GM19351 (cell line): ENCODE results near the gene SLC41A1.

Experiments used
- ATAC-seq: cut with Tn5 transposase; IDR thresholded peaks from one replicate; pipeline ENCODE4 v1.9.1; 2021; ENCODE audit warnings: mild to moderate bottlenecking, moderate library complexity; ENCODE audit not compliant: unreplicated experiment

Gene SLC41A1

GRCh38 chr1:205792481-205792881 is 20.5 kb downstream of the SLC41A1 start:
- peak; percentile 61 for ATAC-seq

DNA sequence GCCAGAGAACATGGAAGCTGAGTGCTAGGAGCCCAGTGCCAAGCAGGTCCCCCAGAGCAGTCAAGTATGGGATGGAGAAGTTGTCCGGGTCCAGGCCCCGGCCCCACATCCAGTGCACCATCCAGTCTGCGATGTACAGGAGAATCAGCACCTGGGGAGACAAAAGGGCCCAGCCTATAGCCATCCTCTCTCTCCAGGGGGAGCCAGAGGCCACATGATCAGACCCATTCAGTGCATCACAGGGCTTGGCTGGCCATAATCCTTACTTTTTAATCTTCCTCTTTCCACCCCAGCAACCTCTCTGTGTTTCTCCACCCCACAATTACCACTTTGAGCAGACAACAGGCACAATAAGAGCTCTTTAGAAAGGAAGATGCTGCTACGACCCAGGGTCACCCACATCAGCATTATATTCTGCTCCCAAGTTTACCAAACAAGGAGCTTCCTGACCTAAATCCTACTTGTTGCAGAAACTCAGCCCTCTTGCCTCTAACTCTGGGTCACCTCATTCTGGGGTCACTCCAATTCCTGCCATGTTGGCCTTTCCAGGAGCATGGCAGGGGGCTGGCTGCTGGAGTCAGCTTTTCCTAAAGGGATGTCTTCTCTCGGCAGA is 21.3 kb downstream of the SLC41A1 start:
- ATAC-seq = peak; percentile 64

DNA sequence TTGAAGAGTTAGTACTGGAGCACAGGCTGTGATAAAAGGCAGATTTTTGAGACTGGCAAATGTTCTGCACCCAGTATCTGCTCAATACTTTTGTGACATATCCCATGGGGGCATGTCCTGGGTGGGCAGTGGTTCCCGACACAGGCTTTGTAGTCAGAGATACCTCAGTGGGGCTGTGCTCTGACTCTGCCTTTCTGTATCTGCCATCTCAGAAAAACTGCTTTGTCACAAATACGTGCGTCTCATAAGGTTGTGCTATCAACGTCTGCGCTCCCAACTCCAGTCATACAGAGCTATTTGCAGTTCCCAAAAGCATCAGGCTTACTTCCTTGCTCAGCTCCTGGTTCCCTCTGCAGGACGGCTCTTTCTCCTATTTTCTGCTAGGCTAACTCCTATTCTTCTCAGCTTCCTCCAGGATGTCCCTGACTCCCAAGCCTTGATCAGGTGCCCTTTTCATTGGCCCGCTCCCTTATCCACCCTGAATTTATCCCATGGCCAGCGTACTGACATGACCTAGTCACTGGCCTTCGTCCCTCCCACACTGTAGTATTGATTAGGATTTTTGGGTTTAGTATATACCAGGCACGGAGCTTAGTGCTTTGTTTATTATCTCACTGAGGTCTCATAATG is 25.6 kb downstream of the SLC41A1 start:
- no peak for ATAC-seq

DNA sequence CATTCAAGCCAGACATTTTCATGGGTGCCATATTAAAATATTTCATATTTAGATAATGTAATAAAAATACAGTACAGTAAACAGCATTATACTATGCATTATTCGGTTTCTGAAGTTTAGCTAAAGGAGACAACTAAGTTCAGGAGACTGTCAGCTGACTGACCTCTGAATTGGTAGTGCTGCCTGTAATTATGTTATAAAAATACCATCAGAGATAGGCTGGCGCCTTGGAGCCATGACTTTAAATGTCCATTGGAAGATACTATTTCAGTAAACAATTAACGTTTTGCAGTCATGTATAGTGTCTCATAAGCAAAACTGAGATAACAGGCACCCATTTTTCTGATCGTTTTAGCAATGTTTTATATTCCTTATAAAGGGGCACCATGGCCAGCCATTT is 26.4 kb downstream of the SLC41A1 start:
- no peak for ATAC-seq

DNA sequence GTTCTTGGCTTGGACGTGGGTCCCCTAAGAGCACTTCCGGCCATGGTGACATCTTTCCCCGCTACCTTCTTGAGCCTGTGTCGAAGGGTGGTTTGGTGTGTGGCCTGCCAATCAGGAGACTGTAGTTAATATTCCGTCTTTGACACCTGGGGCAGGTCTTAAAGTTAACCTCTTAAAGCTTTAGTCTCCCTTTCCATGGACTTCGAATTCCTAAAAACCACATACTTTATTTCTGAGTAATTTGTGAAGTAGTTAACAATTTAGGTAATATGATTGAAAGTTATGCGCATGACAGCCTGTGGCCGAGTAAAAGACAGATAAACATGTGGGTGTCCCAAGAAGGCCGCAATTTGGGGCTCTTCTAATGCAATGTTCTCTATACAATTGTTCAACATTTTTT is 27.6 kb downstream of the SLC41A1 start:
- no peak for ATAC-seq

- no peak for ATAC-seq
Measured at GRCh38 chr1:205783904-205784303, 29.1 kb downstream of the SLC41A1 start.

GRCh38 chr1:205783433-205783795 is 29.6 kb downstream of the SLC41A1 start:
- ATAC-seq = no peak

DNA sequence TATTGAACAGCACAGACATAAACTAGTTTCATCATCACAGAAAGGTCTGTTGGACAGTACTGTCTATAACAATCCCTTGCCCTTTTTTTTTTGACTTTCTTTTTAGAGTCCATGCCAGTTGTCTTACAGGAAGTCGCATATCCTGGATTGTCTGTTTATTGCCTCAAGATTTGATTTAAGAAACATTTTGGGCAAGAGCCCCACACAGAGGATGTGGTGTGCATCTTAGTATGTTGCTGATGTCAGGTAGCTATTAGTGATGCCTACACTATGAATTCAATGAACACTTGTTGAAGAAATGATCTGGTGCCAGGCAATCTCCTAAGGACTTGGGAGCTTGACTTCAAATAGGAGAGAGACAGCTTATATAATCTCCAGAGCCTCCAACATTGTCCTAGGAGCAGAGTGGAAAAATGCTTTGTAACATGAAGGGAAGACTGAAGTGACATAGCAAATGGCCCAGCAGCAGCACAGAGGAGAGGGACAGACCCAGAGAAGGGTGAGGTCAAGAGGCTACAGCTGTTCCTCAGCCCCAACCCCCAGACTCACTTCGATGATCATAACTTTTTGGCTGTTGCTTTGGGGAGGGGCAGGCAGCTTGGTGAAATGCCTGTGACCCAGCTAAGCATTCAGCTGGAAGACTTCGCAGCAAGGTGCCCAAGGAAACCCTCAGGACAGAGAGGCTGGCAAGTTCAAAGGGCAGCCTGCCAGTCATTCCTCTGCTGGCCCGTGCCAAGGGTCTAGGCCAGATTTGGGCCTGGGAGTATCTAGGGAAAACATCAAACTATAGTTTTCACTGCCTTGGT is 30.2 kb downstream of the SLC41A1 start:
- no peak for ATAC-seq

DNA sequence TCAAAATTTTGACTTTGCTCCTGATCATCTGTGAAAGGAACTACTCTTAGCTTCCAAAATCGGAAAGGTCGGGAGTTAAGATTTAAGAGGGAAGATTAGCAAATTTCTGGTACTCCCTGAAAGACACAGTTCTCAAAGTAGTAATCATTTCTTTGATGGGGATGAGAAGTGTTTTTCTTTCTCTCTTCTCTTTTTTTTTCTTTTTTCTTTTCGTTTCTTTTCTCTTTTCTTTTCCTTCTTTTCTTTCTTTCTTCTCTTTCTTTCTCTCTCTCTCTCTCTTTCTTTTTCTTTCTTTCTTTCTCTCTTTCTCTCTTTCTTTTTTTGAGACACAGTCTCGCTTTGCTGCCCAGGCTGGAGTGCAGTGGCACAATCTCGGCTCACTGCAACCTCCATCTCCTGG is 32.7 kb downstream of the SLC41A1 start:
- ATAC-seq = no peak

DNA sequence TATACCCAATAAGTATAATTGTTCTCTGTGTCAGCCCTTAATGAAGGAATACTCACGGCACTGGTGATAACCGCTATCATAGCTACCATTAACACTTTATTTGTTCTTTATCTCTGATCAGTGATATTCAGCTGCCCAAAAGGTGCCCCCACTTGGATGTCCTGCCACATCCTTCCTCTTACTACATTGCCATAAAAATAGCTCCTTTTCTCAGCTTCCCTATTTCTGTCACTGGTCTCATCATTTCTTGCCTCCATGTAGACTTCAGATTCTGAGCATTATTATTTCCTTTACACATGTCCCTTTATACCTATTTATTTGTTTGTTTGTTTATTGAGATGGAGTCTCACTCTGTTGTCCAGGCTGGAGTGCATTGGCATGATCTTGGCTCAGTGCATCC is 35.0 kb downstream of the SLC41A1 start:
- no peak for ATAC-seq

- no peak for ATAC-seq
Measured at GRCh38 chr1:205775717-205776056, 37.3 kb downstream of the SLC41A1 start.

GRCh38 chr1:205775015-205775716 is 37.8 kb downstream of the SLC41A1 start, which contains the start of gene RAB29:
Gene RAB29, minus strand, starts transcription at chr1:205775482. Its CDS starts 526 bp downstream, at chr1:205774956.
- ATAC-seq = peak; percentile 74

DNA sequence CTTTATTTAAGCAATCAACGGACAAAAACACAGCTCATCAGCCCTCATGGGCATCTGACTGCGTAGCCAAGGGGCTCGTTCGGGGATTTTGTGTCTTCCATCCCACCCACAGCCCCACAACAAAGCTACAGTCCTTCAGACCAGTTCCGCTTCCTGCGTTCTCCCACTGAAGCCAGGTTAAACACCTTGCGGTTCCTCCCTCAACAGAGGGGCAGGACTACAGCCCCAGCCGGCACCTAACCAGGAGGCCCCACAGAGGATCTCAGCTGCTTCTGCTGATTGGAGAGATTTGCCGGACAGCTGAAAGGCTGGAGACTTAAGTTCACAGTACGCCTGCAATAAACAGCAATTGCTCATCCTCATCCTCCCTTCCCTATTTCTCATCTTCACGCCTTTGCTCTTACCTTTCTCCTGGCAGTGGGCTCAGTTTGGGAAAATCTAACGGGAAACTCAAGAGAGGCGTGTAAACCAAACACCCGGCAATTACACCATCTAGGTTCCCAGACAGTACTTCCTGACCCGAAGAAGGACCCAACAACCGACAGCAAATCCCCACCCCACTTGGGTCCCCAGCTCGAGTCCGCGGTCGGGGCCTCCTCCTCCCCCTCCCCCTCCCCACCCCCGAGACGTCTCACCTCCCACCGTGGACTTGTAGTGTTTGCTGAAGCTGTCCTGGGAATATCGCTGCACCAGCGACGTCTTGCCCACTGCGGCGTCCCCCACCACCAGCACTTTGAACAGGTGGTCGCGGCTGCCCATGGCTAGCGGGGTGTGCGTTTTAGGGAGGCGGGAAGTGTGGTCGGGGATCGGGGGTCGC is 38.6 kb downstream of the SLC41A1 start:
- peak; percentile 9 for ATAC-seq

GRCh38 chr1:205772607-205773032 is 40.4 kb downstream of the SLC41A1 start:
- no peak for ATAC-seq

GRCh38 chr1:205770618-205771017 is 42.4 kb downstream of the SLC41A1 start:
- ATAC-seq = no peak

GRCh38 chr1:205769641-205770365 is 43.2 kb downstream of the SLC41A1 start:
- no peak for ATAC-seq

DNA sequence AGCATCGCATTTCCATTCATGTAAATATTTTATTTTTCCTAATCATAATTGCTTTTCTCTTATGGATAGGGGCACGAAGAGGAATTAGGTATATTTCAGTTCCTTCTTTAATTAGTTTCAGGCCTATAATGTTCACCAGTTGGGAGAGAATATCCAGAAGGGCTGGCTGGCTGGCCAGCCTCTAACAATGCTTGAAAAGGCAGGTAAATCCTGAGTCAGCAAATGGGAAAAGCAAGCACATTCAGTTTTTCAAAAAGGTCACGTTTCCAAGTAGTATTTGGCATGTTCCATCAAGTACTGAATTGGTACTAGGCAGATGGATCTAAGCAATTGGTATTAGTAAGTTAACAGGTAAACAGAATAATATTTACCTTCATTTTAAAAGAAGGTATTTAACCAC is 45.8 kb downstream of the SLC41A1 start:
- ATAC-seq = no peak

DNA sequence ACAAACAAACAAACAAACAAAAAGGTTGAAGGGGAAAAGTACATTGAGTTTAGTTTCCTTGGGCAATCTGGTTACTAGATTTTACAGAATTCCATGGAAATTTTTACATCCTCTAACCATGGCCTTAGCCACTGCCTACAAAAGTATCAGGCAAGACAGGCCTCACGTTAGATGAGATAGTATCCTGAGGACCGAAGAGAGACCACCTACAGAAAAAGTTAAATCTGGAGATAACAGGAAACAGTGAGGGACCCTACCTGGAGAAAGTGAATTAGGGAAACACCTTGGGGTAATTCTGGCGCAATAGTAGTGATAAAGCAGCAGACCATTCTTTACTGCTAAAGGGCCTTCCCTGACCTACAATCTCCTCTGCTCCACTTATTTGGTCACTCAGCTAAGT is 46.4 kb downstream of the SLC41A1 start:
- no peak for ATAC-seq

GRCh38 chr1:205766038-205766437 is 47.0 kb downstream of the SLC41A1 start:
- no peak for ATAC-seq

GRCh38 chr1:205764578-205764977 is 48.4 kb downstream of the SLC41A1 start:
- no peak for ATAC-seq
